Muscle of back (tissue), 11 donors: ENCODE data around the gene NCMAP. TPM values are rescaled to one million over a fixed set of nuclear protein-coding genes. Genes with fewer than 3 reads are reported as not detected.

Experiments
- DNase-seq, 3 donors: peaks; one replicate each; pipeline versions ENCODE4 v3.0.0 to v3.0.0-alpha.2; 2013
- polyA plus RNA-seq, 10 donors: library from polyadenylated mRNA; unstranded; fragments of 120-200 nt; gene quantifications; one replicate each; pipeline ENCODE4 v1.2.1, GENCODE V29; 2013; ENCODE audit not compliant: insufficient read length in 10 of 10

NCMAP gene
- polyA plus RNA-seq, 10 donors = 0.04 to 0.21 (median 0.05) TPM; not detected in 3

- DNase-seq = no peak
Measured at GRCh38 chr1:24570265-24571125, 14.6 kb downstream of the NCMAP start.

- DNase-seq = no peak
Measured at GRCh38 chr1:24572301-24572700, 16.4 kb downstream of the NCMAP start.

GRCh38 chr1:24575905-24576587 is 20.2 kb downstream of the NCMAP start:
- DNase-seq = no peak

GRCh38 chr1:24578846-24579245 is 23.0 kb downstream of the NCMAP start:
- no peak for DNase-seq

- DNase-seq = no peak
Measured at GRCh38 chr1:24580756-24581155, 24.9 kb downstream of the NCMAP start.

GRCh38 chr1:24584171-24584647 is 28.3 kb downstream of the NCMAP start:
- no peak for DNase-seq

- DNase-seq = no peak
Measured at GRCh38 chr1:24586119-24586518, 30.2 kb downstream of the NCMAP start.

- peak in 2 of 3 donors; percentile 22 to 41 for DNase-seq
Measured at GRCh38 chr1:24586970-24587820, 31.3 kb downstream of the NCMAP start.

- no peak for DNase-seq
Measured at GRCh38 chr1:24588573-24588972, 32.7 kb downstream of the NCMAP start.

GRCh38 chr1:24589200-24589599 is 33.3 kb downstream of the NCMAP start:
- DNase-seq = no peak

GRCh38 chr1:24591781-24592180 is 35.9 kb downstream of the NCMAP start:
- no peak for DNase-seq

GRCh38 chr1:24594328-24594598 is 38.4 kb downstream of the NCMAP start:
- no peak for DNase-seq

GRCh38 chr1:24596401-24596880 is 40.6 kb downstream of the NCMAP start:
- DNase-seq = no peak

- DNase-seq = no peak
Measured at GRCh38 chr1:24599265-24599664, 43.4 kb downstream of the NCMAP start.

GRCh38 chr1:24600551-24600950 is 44.7 kb downstream of the NCMAP start:
- DNase-seq = no peak

- DNase-seq = no peak
Measured at GRCh38 chr1:24605534-24606295, 49.8 kb downstream of the NCMAP start.

GRCh38 chr1:24606296-24606605 is 50.4 kb downstream of the NCMAP start:
- DNase-seq = no peak

- DNase-seq = no peak
Measured at GRCh38 chr1:24606621-24607020, 50.7 kb downstream of the NCMAP start.

- no peak for DNase-seq
Measured at GRCh38 chr1:24609949-24610517, 54.1 kb downstream of the NCMAP start.

GRCh38 chr1:24619376-24619775 is 63.5 kb downstream of the NCMAP start:
- DNase-seq = no peak

GRCh38 chr1:24620678-24621077 is 64.8 kb downstream of the NCMAP start:
- no peak for DNase-seq
